A172 (cell line): ENCODE results near the gene ITM2C. TPM values are rescaled to one million over a fixed set of nuclear protein-coding genes. Genes with fewer than 3 reads are reported as not detected.
A peak's percentile ranks its signal among the peaks of the same experiment; 100 is the strongest.

Source experiments
- DNase-seq: peaks from one replicate; pipeline ENCODE4 v3.0.0-alpha.2; 2015; ENCODE audit warnings: low spot score
- total RNA-seq: library from RNA; depleted of rRNA; stranded (reverse); fragments of >200 nt; shearing (Covaris generic); gene quantifications from 2 replicates; pipeline ENCODE4 v1.2.3, GENCODE V29; 2014

The ITM2C gene
- total RNA-seq, 1 experiment from 2014 or later, result 53.4 TPM

DNA sequence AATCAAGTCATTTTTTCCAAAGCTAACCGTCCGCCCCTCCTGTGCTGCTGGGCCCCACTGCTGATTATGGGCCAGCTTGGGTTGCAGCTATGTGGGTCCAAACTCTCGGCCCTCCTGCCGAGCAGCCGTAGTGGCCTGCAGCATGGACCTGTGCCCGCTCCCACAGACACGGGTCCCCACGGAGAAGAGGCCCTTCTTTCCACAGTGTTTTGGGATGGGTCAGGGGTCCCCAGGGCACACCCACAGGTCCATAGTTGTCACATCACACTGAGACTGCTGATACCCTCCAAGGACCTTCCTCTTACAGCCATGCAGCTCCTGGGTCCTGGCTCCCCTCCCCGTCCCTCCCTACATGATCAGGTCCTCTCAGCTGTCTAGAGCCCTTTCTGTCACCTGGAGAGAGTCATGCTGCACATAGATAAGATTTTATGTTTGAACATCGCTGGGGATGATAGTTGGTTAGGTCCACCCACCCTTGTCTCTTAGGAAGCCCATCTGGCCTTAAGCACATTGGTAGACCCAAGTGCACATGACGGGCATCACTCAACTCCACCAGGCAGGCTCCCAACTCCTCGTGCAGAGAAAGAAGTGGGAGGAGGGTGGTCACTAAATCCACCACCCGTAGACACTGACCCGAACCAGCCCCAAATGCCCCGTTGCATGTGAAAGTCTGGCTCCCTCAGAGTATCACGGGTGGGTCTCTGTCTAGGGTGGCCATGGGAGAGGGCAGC lies 42.8 kb downstream of the ITM2C start:
- no peak for DNase-seq

GRCh38 chr2:230908092-230908594 lies 43.4 kb downstream of the ITM2C start:
- no peak for DNase-seq

GRCh38 chr2:230908595-230909191 lies 44.0 kb downstream of the ITM2C start:
- peak; percentile 95 for DNase-seq

DNA sequence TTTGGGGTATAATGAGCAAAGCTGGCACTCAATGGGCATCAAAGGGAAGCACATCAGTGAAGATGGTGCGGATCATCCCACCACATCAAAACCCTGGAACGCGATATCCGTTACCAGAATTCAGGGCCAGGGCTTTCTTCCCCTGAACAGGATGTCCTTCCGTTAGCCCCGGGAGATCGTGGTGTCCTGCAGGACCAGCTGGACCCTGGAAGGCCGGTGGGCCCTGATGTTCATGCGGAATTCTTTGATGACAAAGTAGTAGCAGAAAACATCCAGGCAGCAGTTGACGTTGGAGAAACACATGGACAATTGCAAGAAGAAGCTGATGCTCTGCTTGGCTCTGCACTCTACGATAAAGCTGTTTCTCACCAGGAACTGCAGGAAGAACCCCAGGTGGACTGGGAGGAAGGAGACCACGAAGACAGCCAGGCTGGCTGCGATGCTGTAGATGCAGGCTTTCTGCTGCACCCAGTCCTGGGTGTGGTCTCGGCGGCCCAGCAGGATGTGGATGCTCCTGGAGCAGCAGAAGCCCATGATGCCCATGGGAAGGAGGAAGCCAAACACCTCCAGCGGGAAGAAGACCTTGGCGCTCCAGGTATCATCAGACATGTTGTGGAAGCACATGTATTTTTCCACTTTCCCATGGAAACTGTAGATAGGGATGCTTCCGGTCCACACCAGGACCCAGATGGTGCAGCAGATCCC lies 45.3 kb downstream of the ITM2C start:
- no peak for DNase-seq

- DNase-seq, result no peak
Observed at GRCh38 chr2:230910546-230911177, 45.9 kb downstream of the ITM2C start.

DNA sequence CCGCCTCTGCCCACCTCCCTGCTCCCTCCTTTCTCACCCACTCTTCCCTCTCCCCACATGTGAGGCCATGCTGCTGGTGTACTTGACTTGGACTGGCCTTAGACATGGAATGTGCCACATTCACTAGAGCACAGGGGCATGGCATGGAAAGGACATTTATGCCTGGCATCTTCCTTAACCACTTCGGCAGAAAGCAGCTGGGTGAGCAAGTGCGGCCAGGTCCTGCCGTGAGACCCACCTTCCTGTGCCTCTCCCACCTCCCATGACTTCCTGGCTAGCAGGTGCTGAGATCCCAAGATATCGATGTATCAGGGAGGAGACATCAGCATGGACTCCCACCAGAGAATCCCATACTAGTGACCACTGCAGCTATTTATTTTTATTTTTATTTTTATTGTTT lies 47.3 kb downstream of the ITM2C start:
- DNase-seq, result no peak

DNA sequence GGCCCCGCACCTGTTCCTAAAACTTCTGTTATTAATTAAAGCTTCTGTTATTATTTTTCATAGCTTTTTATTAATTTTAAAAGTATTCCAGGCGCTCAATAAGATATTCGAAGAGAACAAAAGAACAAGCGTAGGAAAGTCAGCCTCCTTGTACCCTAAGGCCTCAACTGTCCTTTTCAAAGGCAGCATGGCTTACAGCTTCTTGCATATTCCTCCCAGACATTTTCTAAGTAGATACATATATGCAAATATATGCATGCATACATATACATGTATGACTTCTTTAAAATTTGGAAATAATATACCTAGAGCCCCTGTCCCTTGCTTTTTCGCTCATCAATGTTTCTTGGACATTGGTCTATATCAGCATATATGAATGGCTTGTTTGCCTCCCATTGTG lies 48.0 kb downstream of the ITM2C start:
- no peak for DNase-seq

GRCh38 chr2:230913406-230914143 lies 48.8 kb downstream of the ITM2C start:
- no peak for DNase-seq

GRCh38 chr2:230914886-230915285 lies 50.1 kb downstream of the ITM2C start:
- no peak for DNase-seq

DNA sequence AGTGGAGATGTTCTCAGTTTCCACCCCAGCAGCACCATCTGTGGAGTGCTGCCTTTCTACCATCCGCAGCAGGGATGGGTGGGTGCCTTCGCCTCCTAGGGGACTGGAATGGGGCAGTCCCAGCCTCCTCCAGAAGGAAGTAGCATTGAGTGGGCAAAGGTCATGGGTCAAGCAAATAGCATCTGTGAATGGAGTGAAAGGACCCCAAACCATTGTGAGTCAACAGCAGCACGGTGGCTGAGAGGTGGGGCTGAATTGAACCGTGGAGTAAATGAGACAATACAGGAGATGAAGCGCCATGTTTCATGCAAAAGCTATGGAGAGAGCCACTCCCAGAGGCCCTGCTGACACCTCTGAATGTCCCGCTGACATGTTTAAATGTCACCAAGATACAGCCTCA lies 50.6 kb downstream of the ITM2C start:
- DNase-seq, result no peak

GRCh38 chr2:230916218-230916617 lies 51.5 kb downstream of the ITM2C start:
- no peak for DNase-seq

DNA sequence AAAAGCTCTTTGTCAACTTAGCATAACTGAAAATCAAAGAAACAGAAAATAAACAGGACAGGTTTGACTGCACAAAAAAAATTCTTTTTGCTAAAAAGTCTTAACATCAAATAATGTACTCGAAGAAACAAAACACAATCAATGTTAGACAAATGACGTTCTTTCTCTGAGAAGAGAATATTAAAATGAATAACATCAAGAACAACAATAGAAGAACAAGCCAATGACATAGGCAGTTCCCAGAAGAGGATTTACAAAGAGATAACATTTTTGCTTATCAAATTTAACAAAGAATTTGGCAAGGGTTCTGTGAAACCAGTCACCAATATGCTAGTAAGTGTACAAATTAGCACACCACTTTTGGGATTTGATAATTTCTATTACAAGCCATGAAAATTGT lies 54.5 kb downstream of the ITM2C start:
- no peak for DNase-seq

DNA sequence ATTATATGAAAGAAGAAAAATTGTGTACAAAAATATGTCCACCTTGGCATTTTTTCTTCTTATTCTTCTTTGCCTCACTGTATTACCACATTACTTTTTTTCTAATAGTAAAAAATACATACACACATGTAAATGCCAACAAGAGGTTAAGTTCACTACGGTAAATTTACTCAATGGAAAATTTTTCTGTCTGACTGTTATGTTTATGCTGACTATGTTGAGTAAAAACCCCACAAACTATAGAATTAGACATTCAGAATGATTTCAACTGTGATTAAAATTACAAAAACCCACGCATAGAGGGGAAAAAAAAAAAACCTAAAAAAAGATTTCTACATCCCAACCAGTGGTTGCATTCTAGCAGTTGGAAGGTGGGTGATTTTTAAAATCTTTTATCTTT lies 54.9 kb downstream of the ITM2C start:
- no peak for DNase-seq

DNA sequence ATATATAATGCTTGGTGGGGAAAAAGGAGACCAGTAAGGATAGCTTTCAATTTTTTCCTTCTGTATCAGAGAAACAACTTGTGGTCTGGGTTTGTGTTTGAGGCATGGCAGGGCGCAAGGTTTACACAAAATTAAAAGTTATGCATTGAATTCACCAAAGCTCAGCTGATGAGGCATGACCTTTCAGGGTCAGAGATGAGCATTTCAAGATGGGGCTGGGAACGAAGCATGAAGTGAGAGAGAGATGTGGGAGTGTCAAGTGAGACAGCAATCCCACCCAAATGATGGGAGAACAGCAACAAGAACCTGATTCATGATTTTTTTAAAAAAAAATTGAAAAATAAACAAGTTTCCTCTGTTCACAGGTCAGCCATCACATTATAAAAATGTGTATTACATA lies 55.4 kb downstream of the ITM2C start:
- no peak for DNase-seq

DNA sequence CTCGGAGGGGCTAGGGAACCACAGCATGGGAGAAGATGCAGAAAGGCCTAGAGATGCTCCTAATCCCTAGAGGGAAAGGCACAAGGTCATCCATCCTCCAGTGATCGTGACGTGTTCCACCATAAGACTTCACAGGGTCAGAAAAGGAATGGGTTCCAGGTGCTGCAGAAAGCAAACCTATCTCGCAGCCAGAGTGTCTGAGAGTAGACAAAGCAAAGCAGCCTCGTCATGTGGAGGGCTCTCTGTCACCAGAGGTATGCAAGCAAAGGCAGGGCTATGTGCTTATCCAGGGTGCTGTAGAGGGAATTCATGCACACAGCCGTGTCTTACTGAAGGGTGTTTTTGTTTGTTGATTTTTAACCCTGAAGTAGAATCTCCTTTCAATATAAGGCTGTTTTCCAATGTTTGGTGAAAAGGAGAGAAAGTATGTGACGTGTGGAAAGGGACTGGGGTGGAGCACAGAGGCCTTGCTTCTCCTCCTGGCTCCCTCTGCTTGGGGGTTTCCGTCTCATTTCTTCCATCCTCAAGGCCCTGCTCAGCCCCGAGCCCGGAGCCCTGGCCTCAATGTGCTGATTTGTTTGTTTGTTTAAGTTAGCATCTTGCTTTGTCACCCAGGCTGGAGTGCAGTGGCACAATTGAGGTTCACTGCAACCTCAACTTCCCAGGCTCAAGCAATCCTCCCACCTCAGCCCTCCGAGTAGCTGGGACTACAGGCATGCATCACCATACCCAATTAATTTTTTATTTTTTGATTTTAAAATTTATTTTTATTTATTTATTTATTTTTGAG lies 57.3 kb downstream of the ITM2C start:
- peak; percentile 12 for DNase-seq

DNA sequence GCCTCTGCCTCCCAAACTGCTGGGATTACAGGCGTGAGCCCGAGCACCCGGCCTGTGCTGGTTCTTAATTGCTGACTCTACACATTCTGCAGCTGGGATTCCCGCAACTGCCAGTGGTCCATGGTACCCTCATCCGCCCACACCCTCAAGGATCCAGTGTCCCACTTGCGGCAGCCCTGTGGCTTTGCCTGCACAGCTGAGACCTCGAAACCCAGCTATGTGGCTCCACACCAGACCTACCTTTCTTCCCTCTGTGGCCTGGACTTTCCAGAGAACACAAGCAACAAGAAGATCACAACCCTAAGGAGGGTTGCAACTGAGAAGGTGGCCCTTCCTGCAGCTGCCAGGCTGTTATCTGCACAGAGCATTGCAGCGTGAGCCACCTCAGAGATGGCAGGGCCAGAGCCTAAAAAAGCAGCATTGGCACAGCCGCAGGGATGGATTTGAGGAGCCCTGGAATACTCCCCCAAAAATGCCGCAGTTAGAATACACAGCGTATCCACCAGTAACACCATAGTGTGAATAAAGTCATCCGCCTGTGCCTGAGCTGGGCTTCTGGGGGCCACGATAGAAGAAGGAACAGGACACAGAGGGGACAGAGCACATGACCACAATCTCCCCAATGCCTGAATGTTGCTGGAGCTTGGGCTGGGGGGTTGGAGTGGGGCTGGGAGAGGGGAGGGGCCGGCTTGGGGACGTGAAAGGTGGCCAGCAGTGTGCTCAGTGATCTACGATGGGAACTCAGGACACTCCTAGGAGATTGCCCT lies 58.4 kb downstream of the ITM2C start:
- no peak for DNase-seq

GRCh38 chr2:230924092-230924469 lies 59.3 kb downstream of the ITM2C start:
- DNase-seq, result no peak

DNA sequence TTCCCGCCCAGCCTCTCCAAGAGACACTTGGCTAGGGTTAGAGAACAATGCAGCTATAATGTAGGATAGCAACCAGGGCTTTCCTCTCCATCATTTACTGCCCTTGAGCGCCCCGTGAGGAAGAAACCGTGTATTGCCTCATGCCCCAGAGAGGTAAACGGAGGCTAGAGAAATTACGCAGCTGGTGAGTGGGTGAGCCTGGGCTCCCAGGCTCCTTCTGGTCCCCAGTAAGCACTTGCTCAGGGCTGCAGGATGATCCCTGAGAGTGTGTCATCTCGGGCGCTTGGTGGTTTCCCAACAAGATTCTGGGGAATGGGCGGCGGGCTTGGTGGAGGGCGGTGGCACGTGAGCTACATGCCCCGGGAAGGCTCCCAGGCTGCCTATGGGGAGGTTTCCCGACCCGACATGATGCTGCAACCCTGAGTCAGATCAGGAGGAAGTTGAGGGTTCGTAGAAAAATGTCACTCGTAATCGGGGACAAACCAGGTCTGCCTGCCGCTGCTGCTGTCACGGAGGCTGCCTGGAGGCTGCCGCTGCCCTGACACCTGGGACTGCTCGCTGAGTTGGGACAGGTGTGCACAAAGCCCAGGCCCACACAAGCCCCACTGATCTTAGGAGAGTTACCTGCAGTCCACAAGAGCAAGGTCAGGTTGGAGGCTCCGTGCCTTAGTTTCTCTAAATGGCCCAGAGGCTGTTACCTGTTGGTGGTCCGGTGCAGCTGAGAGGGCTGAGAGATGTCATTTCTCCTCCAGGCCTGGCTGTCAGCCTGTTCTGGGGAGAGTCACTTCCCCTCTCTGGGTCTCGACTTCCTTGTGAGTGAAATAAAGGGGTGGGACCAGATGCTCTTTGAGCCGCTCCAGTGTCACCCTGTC lies 60.0 kb downstream of the ITM2C start, which contains the start of gene GPR55:
Gene GPR55, minus strand, starts transcription at position 773 of the 872 bp plus-strand sequence. CDS start 14,280 bp downstream, outside the sequence.
- DNase-seq, result no peak

GRCh38 chr2:230925443-230925878 lies 60.7 kb downstream of the ITM2C start:
- DNase-seq, result no peak
